Measurements from ENCODE around the gene KRT82.

- TF ChIP-seq CTCF (IDR thresholded peaks at IDR 0.05) (no peak), POLR2A (IDR thresholded peaks at IDR 0.05) (no peak)
Observed at GRCh38 chr12:52419656-52420055, 13.5 kb upstream of the KRT82 start.

Data from thyroid gland (tissue), 4 donors.